ENCODE data around the gene C1QTNF1. TPM values are rescaled to one million over a fixed set of nuclear protein-coding genes. Genes with fewer than 3 reads are reported as not detected.

C1QTNF1 gene
- total and polyA plus RNA-seq, 9 of the 15 experiments (the other 6 are each of a cell fraction or from before 2014, with no cell fraction given) = 0.09 TPM; not detected in 8

DNA sequence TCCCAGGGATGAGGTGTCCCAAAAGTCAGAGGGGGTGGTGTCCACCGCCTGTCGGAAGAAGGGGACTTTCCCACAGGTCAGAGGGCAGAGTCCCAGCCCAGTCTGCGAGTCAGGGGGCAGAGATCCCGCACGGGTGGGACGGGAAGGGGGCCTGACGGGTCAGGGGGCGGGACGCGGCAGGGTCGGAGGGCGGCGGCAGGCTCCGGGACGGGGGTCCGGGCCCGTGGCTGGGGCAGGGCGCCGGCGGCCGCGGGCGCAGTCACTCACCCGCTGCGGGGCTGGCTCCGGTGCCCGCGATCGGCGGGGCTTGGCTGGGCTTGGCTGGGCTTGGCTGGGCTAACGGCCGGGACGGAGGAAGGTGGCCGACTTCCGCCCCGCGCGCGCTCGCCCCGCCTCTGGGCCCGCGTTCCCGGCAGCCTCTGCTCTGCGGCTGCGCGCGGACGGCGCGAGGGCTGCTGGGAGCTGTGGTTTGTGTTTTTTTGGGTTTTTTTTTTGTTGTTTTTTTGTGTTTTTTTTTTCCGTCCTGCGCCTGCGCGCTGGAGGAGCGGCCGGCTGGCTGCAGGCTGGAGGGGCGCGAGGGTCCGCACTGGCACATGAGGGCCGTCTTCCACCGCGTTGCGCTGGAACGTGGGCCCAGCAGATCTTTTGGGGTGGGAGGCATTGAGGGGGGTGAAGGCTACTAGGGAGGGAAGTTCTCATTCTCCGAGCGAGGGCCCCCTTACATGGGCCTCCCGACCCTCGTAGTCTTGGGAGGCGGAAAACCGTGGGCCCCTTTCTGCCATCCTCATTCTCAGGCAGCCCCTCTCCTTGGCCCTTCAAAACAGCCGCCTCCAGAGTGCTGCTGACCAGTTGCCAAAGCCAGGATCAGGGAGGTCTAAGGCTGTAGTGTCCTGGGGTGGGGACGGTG lies 14.3 kb upstream of the C1QTNF1 start, which contains the start of gene CANT1 (continued):
- TF ChIP-seq AFF1 (IDR thresholded peaks at IDR 0.05; ENCODE audit: low read depth in 1 of 2, partially characterized antibody in 2 of 2) (peak in 1 of 2 experiments; percentile 93), BACH1 (tag; IDR thresholded peaks at IDR 0.05) (no peak), ESRRA (IDR thresholded peaks at IDR 0.05; ENCODE audit: borderline replicate concordance, low read depth) (peak; percentile 78; the same call in 1 of the 2 replicates), ZNF583 (CRISPR knock-in tag; IDR thresholded peaks at IDR 0.05) (no peak), BCLAF1 (IDR thresholded peaks at IDR 0.05; ENCODE audit: borderline replicate concordance in 1 of 2, control insufficient read depth in 1 of 2, low read depth in 2 of 2, low read length in 1 of 2) (no peak), ZNF589 (CRISPR knock-in tag; IDR thresholded peaks at IDR 0.05; ENCODE audit: low read depth) (no peak), ZNF668 (CRISPR knock-in tag; IDR thresholded peaks at IDR 0.05) (no peak), MECOM (CRISPR knock-in tag; IDR thresholded peaks at IDR 0.05) (no peak), TAF1 (IDR thresholded peaks at IDR 0.05; ENCODE audit: control insufficient read depth, extremely low read depth, insufficient read depth, low read length, severe bottlenecking) (peak; percentile 70), NUFIP1 (IDR thresholded peaks at IDR 0.05; ENCODE audit: partially characterized antibody) (no peak), SREBF2 (CRISPR knock-in tag; IDR thresholded peaks at IDR 0.05) (no peak), ADNP (tag; IDR thresholded peaks at IDR 0.05) (no peak), ZNF146 (CRISPR knock-in tag; IDR thresholded peaks at IDR 0.05; ENCODE audit: unreplicated experiment) (no peak), SIN3B (IDR thresholded peaks at IDR 0.05; ENCODE audit: low read depth) (peak; percentile 62)
- TF ChIP-seq, protein P1, sequence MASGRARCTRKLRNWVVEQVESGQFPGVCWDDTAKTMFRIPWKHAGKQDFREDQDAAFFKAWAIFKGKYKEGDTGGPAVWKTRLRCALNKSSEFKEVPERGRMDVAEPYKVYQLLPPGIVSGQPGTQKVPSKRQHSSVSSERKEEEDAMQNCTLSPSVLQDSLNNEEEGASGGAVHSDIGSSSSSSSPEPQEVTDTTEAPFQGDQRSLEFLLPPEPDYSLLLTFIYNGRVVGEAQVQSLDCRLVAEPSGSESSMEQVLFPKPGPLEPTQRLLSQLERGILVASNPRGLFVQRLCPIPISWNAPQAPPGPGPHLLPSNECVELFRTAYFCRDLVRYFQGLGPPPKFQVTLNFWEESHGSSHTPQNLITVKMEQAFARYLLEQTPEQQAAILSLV (tag; IDR thresholded peaks at IDR 0.05) = no peak
- TF ChIP-seq, protein P2, sequence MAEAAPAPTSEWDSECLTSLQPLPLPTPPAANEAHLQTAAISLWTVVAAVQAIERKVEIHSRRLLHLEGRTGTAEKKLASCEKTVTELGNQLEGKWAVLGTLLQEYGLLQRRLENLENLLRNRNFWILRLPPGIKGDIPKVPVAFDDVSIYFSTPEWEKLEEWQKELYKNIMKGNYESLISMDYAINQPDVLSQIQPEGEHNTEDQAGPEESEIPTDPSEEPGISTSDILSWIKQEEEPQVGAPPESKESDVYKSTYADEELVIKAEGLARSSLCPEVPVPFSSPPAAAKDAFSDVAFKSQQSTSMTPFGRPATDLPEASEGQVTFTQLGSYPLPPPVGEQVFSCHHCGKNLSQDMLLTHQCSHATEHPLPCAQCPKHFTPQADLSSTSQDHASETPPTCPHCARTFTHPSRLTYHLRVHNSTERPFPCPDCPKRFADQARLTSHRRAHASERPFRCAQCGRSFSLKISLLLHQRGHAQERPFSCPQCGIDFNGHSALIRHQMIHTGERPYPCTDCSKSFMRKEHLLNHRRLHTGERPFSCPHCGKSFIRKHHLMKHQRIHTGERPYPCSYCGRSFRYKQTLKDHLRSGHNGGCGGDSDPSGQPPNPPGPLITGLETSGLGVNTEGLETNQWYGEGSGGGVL (CRISPR knock-in tag; IDR thresholded peaks at IDR 0.05) = no peak

Measured in K562 (cell line).